GM12864 (cell line): Measurements from ENCODE around the gene SHISA2.

Experiments
- DNase-seq: peaks from one replicate; pipeline ENCODE4 v3.0.0-alpha.2; 2011; ENCODE audit warnings: low read depth
- H3K4me3 ChIP-seq: 2 replicates; pipeline ENCODE4 v1.5.1; 2011; ENCODE audit warnings: mild to moderate bottlenecking, low read depth, low read length, control low read depth
- CTCF ChIP-seq: IDR thresholded peaks from 2 replicates; pipeline ENCODE4 v1.5.1; 2011; ENCODE audit warnings: low read depth, mild to moderate bottlenecking, moderate library complexity, low read length, control low read depth, inconsistent platforms; ENCODE audit errors: missing control alignments

The SHISA2 gene

GRCh38 chr13:26019251-26019650 lies 32.6 kb downstream of the SHISA2 start:
- H3K4me3 ChIP-seq: no peak overlapping the region
- TF ChIP-seq CTCF: no peak
- no peak for DNase-seq

- no peak for DNase-seq
- no peak for TF ChIP-seq CTCF
- H3K4me3 ChIP-seq: no peak overlapping the region
These were observed 33.7 kb downstream of the SHISA2 start for GRCh38 chr13:26017932-26018665.

- H3K4me3 ChIP-seq: no peak overlapping the region
- no peak for TF ChIP-seq CTCF
- DNase-seq: no peak
These were observed 34.5 kb downstream of the SHISA2 start for GRCh38 chr13:26017196-26017921.

GRCh38 chr13:26016189-26016588 lies 35.6 kb downstream of the SHISA2 start:
- no peak overlapping the region for H3K4me3 ChIP-seq
- DNase-seq: no peak
- no peak for TF ChIP-seq CTCF

GRCh38 chr13:26015271-26016125 lies 36.3 kb downstream of the SHISA2 start:
- H3K4me3 ChIP-seq: no peak overlapping the region
- TF ChIP-seq CTCF: no peak
- no peak for DNase-seq

GRCh38 chr13:26012995-26013394 lies 38.8 kb downstream of the SHISA2 start:
- TF ChIP-seq CTCF: no peak
- DNase-seq: no peak
- H3K4me3 ChIP-seq: no peak overlapping the region
